WTC11 (cell line): ENCODE data around the gene FHIT. TPM values are rescaled to one million over a fixed set of nuclear protein-coding genes. Genes with fewer than 3 reads are reported as not detected.

Source experiments
- ATAC-seq: fragments of 200-7000 bp; cut with Tn5 transposase; 2 replicates; pipeline ENCODE4 v1.10.0; 2021; ENCODE audit warnings: mild to moderate bottlenecking, moderate library complexity
- CTCF ChIA-PET: fragments of 300-600 bp; sonication (Branson Sonifier 250); formaldehyde crosslinking; loops from one replicate; lab custom pipeline; 2021; ENCODE audit warnings: antibody characterized with exemption; lab: Charles Lee
- POLR2A ChIA-PET: fragments of 350-600 bp; sonication (Branson Sonifier 250); formaldehyde crosslinking; loops from one replicate; lab custom pipeline; 2021; ENCODE audit warnings: antibody characterized with exemption; lab: Charles Lee
- DNase-seq: peaks from one replicate; pipeline ENCODE4 v3.0.0; 2021; ENCODE audit warnings: low spot score
- H3K27ac Mint-ChIP-seq: 2 replicates; pipeline ENCODE4 v1.8.0; 2021; ENCODE audit warnings: mixed read lengths
- H3K27me3 Mint-ChIP-seq: 2 replicates; pipeline ENCODE4 v1.8.0; 2021; ENCODE audit warnings: low read depth, mild to moderate bottlenecking, moderate library complexity, mixed read lengths
- H3K36me3 Mint-ChIP-seq: 2 replicates; pipeline ENCODE4 v1.8.0; 2021; ENCODE audit warnings: mixed read lengths
- H3K4me1 Mint-ChIP-seq: 2 replicates; pipeline ENCODE4 v1.8.0; 2022; ENCODE audit warnings: mixed read lengths
- H3K4me3 Mint-ChIP-seq: 2 replicates; pipeline ENCODE4 v1.8.0; 2021; ENCODE audit warnings: mild to moderate bottlenecking, moderate library complexity, mixed read lengths
- H3K9me3 Mint-ChIP-seq: 2 replicates; pipeline ENCODE4 v1.8.0; 2021; ENCODE audit warnings: mixed read lengths
- ATF2 ChIP-seq: sonication (generic); formaldehyde crosslinking; IDR thresholded peaks from 2 replicates; pipeline ENCODE4 v1.8.1; 2022; ENCODE audit warnings: low read depth, missing genetic modification reagents, borderline replicate concordance
- CREM ChIP-seq: sonication (generic); formaldehyde crosslinking; IDR thresholded peaks from 2 replicates; pipeline ENCODE4 v1.8.1; 2022; ENCODE audit warnings: mild to moderate bottlenecking, missing genetic modification reagents, moderate library complexity
- EMX1 ChIP-seq: fragments of 250-450 bp; sonication (Bioruptor Pico); IDR thresholded peaks from 2 replicates; pipeline ENCODE4 v1.8.0; 2021; ENCODE audit warnings: mild to moderate bottlenecking
- ESRRA ChIP-seq: sonication (generic); formaldehyde crosslinking; IDR thresholded peaks from 2 replicates; pipeline ENCODE4 v1.8.1; 2022; ENCODE audit warnings: mild to moderate bottlenecking, missing genetic modification reagents, borderline replicate concordance
- ETV6 ChIP-seq: sonication (generic); formaldehyde crosslinking; IDR thresholded peaks from 2 replicates; pipeline ENCODE4 v1.8.1; 2022; ENCODE audit warnings: mild to moderate bottlenecking, missing genetic modification reagents
- FOXJ3 ChIP-seq: sonication (generic); formaldehyde crosslinking; IDR thresholded peaks from 2 replicates; pipeline ENCODE4 v1.9.0; 2021; ENCODE audit warnings: missing genetic modification reagents, mild to moderate bottlenecking, borderline replicate concordance
- FOXP1 ChIP-seq: sonication (generic); formaldehyde crosslinking; IDR thresholded peaks from 2 replicates; pipeline ENCODE4 v1.8.0; 2022; ENCODE audit warnings: missing genetic modification reagents, mild to moderate bottlenecking, moderate library complexity, borderline replicate concordance
- GRHL2 ChIP-seq: fragments of 250-450 bp; sonication (Bioruptor Pico); IDR thresholded peaks from 2 replicates; pipeline ENCODE4 v1.8.0; 2022; ENCODE audit warnings: mild to moderate bottlenecking, moderate library complexity; ENCODE audit not compliant: insufficient replicate concordance, severe bottlenecking
- GTF2I ChIP-seq: fragments of 250-450 bp; sonication (Bioruptor Pico); conservative IDR thresholded peaks from 2 replicates; pipeline ENCODE4 v1.4.0; 2021; ENCODE audit warnings: mild to moderate bottlenecking
- JUN ChIP-seq: sonication (generic); formaldehyde crosslinking; IDR thresholded peaks from 2 replicates; pipeline ENCODE4 v1.8.0; 2023; ENCODE audit warnings: mild to moderate bottlenecking, missing genetic modification reagents
- KAT7 ChIP-seq: sonication (generic); formaldehyde crosslinking; IDR thresholded peaks from 2 replicates; pipeline ENCODE4 v1.8.1; 2023; ENCODE audit warnings: missing genetic modification reagents, mild to moderate bottlenecking, borderline replicate concordance
- NR3C1 ChIP-seq: sonication (generic); formaldehyde crosslinking; conservative IDR thresholded peaks from 2 replicates; pipeline ENCODE4 v1.8.1; 2023; ENCODE audit warnings: low read depth, mild to moderate bottlenecking, missing genetic modification reagents
- OVOL2 ChIP-seq: fragments of 250-450 bp; sonication (Bioruptor Pico); IDR thresholded peaks from 2 replicates; pipeline ENCODE4 v1.9.0; 2021; ENCODE audit warnings: mild to moderate bottlenecking, borderline replicate concordance
- TEAD4 ChIP-seq: sonication (generic); formaldehyde crosslinking; IDR thresholded peaks from 2 replicates; pipeline ENCODE4 v1.8.0; 2022; ENCODE audit warnings: mild to moderate bottlenecking, missing genetic modification reagents
- ZNF121 ChIP-seq: sonication (generic); formaldehyde crosslinking; IDR thresholded peaks from 2 replicates; pipeline ENCODE4 v1.8.0; 2023; ENCODE audit warnings: missing genetic modification reagents
- ZNF281 ChIP-seq: sonication (generic); formaldehyde crosslinking; IDR thresholded peaks from 2 replicates; pipeline ENCODE4 v1.8.0; 2023; ENCODE audit warnings: mild to moderate bottlenecking, missing genetic modification reagents
- ZNF317 ChIP-seq: sonication (generic); formaldehyde crosslinking; IDR thresholded peaks from 2 replicates; pipeline ENCODE4 v1.8.1; 2023; ENCODE audit warnings: low read depth, mild to moderate bottlenecking, moderate library complexity, missing genetic modification reagents, borderline replicate concordance
- ZSCAN18 ChIP-seq: fragments of 250-450 bp; sonication (Bioruptor Pico); IDR thresholded peaks from 2 replicates; pipeline ENCODE4 v2.1.2; 2022; ENCODE audit warnings: mild to moderate bottlenecking, moderate library complexity
- total RNA-seq: library from RNA; stranded (reverse); gene quantifications from 3 replicates; pipeline ENCODE4 v1.2.3, GENCODE V29; 2021
- TF ChIP-seq, protein P1 (sequence below): fragments of 200-600 bp; IDR thresholded peaks from 2 replicates; pipeline ENCODE4 v1.8.0; 2022; ENCODE audit warnings: antibody characterized with exemption
- TF ChIP-seq, protein P2 (sequence below): sonication (generic); formaldehyde crosslinking; IDR thresholded peaks from 2 replicates; pipeline ENCODE4 v1.8.0; 2022; ENCODE audit warnings: mild to moderate bottlenecking, missing genetic modification reagents
- TF ChIP-seq, protein P3 (sequence below): sonication (generic); formaldehyde crosslinking; IDR thresholded peaks from 2 replicates; pipeline ENCODE4 v1.8.1; 2023; ENCODE audit warnings: mild to moderate bottlenecking, missing genetic modification reagents
- TF ChIP-seq, protein P4 (sequence below): fragments of 250-450 bp; sonication (Bioruptor Pico); IDR thresholded peaks from 2 replicates; pipeline ENCODE4 v1.9.0; 2021; ENCODE audit warnings: mild to moderate bottlenecking

FHIT gene
- total RNA-seq, 1 experiment from 2014 or later: 2.6 TPM

DNA sequence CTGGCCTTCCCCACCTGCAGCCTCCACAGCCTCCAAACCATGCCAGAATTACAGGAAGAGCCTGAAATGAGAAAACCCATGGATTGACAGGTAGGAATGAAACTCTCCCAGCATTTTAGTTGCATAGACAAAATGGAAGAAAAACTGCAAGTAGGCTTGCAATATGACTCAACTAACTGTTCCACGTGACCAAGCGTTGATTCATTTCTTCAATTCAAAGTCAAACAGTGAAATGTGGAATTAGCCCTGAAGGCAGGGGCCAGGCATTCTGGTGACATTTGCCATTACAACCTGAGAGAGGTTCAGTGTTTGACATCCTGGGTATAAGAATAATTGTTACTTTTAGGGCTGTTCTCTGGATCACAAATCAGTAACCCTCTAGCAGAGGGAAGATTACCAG is 1525.0 kb downstream of the FHIT start (continued):
- TF ChIP-seq, protein P1, sequence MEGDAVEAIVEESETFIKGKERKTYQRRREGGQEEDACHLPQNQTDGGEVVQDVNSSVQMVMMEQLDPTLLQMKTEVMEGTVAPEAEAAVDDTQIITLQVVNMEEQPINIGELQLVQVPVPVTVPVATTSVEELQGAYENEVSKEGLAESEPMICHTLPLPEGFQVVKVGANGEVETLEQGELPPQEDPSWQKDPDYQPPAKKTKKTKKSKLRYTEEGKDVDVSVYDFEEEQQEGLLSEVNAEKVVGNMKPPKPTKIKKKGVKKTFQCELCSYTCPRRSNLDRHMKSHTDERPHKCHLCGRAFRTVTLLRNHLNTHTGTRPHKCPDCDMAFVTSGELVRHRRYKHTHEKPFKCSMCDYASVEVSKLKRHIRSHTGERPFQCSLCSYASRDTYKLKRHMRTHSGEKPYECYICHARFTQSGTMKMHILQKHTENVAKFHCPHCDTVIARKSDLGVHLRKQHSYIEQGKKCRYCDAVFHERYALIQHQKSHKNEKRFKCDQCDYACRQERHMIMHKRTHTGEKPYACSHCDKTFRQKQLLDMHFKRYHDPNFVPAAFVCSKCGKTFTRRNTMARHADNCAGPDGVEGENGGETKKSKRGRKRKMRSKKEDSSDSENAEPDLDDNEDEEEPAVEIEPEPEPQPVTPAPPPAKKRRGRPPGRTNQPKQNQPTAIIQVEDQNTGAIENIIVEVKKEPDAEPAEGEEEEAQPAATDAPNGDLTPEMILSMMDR: no peak
- no peak for TF ChIP-seq EMX1 (CRISPR knock-in tag)
- no peak for TF ChIP-seq ETV6 (CRISPR knock-in tag)
- no peak for TF ChIP-seq FOXJ3 (CRISPR knock-in tag)
- TF ChIP-seq, protein P2, sequence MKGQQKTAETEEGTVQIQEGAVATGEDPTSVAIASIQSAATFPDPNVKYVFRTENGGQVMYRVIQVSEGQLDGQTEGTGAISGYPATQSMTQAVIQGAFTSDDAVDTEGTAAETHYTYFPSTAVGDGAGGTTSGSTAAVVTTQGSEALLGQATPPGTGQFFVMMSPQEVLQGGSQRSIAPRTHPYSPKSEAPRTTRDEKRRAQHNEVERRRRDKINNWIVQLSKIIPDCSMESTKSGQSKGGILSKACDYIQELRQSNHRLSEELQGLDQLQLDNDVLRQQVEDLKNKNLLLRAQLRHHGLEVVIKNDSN (CRISPR knock-in tag): no peak
- TF ChIP-seq ATF2 (CRISPR knock-in tag): no peak
- no peak for TF ChIP-seq ZNF121 (CRISPR knock-in tag)
- no peak for TF ChIP-seq OVOL2
- no peak for TF ChIP-seq CREM (CRISPR knock-in tag)
- TF ChIP-seq, all 79 proteins: peak for 0

DNA sequence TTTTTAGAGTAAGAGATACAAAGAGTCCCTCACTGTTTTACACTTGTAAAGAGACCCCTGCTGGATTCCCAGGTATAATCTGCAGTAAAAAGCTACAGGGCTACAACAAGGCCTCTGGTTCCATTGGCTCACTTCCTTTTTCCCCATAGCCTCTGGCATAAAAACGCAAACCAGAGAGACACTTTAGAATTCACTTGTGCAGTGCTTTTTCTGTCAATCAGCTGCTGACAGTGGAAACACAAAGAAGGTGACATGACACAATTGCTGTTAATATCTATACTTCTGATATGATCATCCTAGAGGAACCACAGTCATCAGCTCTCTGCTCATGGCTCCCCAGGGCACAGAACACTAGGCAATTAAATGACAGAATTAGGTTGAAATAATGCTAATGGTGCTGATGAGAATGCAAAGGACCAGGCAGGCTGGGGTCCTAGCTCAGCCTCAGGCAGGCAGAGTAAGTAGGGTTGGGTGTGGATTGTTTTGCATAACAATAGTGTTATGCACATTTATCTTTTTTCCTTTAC is 1533.5 kb downstream of the FHIT start:
- Mint-ChIP-seq H3K27ac (peak overlapping the region; percentile 47), H3K36me3 (peaks cover 30% of the 10 kb centered on the region), H3K4me1 (peaks cover 42% of the 10 kb centered on the region), H3K27me3 (peaks cover 12% of the 10 kb centered on the region), H3K4me3 (peak overlapping the region; percentile 30; the same call in 1 of the 2 replicates), H3K9me3 (peaks cover 29% of the 10 kb centered on the region)
- TF ChIP-seq GTF2I (CRISPR knock-in tag): no peak
- no peak for TF ChIP-seq ZSCAN18 (CRISPR knock-in tag)
- TF ChIP-seq NR3C1 (CRISPR knock-in tag): no peak
- no peak for TF ChIP-seq FOXP1 (CRISPR knock-in tag)
- TF ChIP-seq JUN (CRISPR knock-in tag): no peak
- TF ChIP-seq, protein P3, sequence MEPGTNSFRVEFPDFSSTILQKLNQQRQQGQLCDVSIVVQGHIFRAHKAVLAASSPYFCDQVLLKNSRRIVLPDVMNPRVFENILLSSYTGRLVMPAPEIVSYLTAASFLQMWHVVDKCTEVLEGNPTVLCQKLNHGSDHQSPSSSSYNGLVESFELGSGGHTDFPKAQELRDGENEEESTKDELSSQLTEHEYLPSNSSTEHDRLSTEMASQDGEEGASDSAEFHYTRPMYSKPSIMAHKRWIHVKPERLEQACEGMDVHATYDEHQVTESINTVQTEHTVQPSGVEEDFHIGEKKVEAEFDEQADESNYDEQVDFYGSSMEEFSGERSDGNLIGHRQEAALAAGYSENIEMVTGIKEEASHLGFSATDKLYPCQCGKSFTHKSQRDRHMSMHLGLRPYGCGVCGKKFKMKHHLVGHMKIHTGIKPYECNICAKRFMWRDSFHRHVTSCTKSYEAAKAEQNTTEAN (CRISPR knock-in tag): no peak
- no peak for TF ChIP-seq KAT7 (CRISPR knock-in tag)
- no peak for TF ChIP-seq ZNF281
- no peak for TF ChIP-seq ESRRA (CRISPR knock-in tag)
- TF ChIP-seq GRHL2 (CRISPR knock-in tag): no peak
- no peak for TF ChIP-seq ZNF317 (CRISPR knock-in tag)
- no peak for TF ChIP-seq TEAD4 (CRISPR knock-in tag)
- TF ChIP-seq, protein P4, sequence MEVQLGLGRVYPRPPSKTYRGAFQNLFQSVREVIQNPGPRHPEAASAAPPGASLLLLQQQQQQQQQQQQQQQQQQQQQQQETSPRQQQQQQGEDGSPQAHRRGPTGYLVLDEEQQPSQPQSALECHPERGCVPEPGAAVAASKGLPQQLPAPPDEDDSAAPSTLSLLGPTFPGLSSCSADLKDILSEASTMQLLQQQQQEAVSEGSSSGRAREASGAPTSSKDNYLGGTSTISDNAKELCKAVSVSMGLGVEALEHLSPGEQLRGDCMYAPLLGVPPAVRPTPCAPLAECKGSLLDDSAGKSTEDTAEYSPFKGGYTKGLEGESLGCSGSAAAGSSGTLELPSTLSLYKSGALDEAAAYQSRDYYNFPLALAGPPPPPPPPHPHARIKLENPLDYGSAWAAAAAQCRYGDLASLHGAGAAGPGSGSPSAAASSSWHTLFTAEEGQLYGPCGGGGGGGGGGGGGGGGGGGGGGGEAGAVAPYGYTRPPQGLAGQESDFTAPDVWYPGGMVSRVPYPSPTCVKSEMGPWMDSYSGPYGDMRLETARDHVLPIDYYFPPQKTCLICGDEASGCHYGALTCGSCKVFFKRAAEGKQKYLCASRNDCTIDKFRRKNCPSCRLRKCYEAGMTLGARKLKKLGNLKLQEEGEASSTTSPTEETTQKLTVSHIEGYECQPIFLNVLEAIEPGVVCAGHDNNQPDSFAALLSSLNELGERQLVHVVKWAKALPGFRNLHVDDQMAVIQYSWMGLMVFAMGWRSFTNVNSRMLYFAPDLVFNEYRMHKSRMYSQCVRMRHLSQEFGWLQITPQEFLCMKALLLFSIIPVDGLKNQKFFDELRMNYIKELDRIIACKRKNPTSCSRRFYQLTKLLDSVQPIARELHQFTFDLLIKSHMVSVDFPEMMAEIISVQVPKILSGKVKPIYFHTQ (CRISPR knock-in tag): no peak
- ATAC-seq (peak; percentile 85), DNase-seq (no peak)
- ChIA-PET POLR2A (interaction anchor here (0.6 kb wide), 1 partner anchor 593 kb away, joined by 3 read pairs; no protein-coding TSS in a partner anchor), CTCF (interaction anchor here (1.0 to 2.1 kb wide), 5 partner anchors 11 to 893 kb away, joined by 3 to 8 read pairs (median 4); no protein-coding TSS in a partner anchor)
